ENCODE results near the gene BLTP3B.
A peak's percentile ranks its signal among the peaks of the same experiment; 100 is the strongest.
"Not testable (repeated sequence)": the region's sequence is repeated elsewhere in the genome, so short reads cannot be mapped to it uniquely, and the experiment has no call there.

Gene BLTP3B, protein sequence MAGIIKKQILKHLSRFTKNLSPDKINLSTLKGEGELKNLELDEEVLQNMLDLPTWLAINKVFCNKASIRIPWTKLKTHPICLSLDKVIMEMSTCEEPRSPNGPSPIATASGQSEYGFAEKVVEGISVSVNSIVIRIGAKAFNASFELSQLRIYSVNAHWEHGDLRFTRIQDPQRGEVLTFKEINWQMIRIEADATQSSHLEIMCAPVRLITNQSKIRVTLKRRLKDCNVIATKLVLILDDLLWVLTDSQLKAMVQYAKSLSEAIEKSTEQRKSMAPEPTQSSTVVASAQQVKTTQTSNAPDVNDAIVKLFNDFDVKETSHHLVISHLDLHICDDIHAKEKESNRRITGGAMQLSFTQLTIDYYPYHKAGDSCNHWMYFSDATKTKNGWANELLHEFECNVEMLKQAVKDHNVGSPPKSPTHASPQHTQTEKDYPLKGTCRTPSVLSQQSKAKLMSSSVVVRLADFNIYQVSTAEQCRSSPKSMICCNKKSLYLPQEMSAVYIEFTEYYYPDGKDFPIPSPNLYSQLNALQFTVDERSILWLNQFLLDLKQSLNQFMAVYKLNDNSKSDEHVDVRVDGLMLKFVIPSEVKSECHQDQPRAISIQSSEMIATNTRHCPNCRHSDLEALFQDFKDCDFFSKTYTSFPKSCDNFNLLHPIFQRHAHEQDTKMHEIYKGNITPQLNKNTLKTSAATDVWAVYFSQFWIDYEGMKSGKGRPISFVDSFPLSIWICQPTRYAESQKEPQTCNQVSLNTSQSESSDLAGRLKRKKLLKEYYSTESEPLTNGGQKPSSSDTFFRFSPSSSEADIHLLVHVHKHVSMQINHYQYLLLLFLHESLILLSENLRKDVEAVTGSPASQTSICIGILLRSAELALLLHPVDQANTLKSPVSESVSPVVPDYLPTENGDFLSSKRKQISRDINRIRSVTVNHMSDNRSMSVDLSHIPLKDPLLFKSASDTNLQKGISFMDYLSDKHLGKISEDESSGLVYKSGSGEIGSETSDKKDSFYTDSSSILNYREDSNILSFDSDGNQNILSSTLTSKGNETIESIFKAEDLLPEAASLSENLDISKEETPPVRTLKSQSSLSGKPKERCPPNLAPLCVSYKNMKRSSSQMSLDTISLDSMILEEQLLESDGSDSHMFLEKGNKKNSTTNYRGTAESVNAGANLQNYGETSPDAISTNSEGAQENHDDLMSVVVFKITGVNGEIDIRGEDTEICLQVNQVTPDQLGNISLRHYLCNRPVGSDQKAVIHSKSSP (N-terminal part only)

DNA sequence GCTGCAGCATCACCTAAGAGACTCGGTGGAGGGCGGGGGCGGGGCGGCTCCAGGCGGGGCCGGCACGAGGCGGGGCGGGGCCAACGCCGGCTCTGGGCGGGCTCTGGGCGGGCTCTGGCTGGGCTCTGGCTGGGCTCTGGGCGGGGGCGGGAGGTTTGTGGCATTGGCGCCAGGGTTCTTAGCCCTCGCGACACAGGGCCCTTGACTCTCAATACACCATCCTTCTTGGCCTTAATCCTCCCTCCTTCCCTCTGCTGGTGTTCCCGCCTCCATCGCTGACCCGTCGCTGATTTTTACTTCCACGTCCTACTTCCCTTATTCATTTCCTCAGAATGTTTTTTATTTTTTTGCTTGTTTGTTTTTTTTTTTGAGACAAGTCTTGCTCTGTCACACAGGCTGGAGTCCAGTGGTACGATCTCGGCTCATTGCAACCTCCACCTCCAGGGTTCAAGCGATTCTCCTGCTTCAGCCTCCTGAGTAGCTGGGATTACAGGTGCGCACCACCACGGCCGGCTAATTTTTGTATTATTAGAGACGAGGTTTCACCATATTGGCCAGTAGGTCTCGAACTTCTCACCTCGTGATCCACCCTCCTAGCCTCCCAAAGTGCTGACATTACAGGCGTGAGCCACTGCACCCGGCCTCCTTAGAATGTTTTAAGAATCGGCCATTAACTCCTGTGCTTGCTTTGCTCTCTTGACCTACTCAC lies at the start of gene BLTP3B:
Gene BLTP3B (minus strand): TSS at position 24 of the 709 bp plus-strand sequence. CDS start 239 bp downstream, outside the sequence.
- peak; percentile 92 for DNase-seq (ENCODE audit: low spot score)

DNA sequence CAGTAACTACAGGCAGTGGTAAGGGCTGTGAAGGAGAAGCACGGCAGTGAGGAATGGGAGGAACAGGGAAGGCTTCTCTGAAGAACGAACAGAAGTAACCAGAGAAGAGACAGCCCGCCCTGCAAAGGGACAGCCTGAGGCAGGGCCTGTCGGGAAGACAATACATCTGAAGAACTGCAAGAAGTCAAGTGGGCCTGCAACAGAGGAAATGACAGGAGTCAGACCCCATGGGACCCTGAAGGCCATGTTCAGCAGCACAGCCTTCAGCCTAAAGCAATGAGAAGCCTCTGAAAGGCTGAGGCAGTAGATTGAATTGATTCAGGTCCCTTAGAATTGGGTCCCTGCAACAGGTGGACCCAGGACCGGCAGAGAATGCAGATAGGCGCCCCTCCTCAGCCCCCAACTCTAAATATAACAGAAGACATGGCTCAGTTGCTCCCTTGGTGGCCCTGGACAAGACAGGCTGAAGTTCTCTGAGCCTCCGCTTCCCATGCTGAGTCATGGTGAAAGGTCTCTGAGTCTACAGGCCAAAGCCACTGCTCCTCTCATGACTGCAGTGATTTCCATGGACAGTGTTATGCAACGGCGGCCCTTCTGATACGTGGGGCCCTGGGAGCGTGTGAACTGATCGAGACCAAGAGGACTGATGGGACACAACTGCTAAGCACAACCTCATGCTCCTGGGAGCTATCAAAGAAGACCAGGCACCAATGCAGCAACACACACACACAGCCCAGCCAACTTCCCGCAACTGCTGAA lies 47.1 kb upstream of the BLTP3B start:
- no peak for DNase-seq (ENCODE audit: low spot score)

DNA sequence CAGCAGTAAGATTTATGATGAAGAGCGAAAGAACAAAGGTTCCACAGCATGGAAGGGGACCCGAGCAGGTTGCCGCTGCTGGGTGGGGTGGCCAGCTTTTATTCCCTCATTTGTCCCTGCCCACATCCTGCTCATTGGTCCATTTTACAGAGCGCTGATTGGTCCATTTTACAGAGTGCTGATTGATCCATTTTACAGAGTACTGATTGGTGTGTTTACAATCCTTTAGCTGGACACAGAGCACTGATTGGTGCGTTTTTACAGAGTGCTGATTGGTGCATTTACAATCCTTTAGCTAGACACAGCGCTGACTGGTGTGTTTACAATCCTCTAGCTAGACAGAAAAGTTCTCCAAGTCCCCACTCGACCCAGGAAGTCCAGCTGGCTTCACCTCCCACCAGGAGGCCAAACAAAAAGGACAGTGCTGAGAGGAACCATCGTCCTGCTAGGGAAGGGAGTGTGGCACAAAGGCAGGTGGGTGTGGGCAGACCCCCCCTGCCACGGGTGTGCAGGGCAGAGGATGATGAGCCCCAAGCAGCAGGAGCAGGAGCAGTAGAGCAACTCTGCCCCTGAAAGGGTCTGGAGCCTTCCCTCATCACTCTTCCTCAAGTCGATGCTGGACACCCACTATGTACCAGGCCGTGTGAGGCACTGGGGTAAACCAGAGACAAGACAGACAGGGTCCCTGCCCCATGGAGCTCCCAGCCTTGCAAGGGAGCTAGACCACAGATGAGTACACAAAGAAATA lies 46.4 kb upstream of the BLTP3B start:
- not testable (repeated sequence) for DNase-seq (ENCODE audit: low spot score)

DNA sequence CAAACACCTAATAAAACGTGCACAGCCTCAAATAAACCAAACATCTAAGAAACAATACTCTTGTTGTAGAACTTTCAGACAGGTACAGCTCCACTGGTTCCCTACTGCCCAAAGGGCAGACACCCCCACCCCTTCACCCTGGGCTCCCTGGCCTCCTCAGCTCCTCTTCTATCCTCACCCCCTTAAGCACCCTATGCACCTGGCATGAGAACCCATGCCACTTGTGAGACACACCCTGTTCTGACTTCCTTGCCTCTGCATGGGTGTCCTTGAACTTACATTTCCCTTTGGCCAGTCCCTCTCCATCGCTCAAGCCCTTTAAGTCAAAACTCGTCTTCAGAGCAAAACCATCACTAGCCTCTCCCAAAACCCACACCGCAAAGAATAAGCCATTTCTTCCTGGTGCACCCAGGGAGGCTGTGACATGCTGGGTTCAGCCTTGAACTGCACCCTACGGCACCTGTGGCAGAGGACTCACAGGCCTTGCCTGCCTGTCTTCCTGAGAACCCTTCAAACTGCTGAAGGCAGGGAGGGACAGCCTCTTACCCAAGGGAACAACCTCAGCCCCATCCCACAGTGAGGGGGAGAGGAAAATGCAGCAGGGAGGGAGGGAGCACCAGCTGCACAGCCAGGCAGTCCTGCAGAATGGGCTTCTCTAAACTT lies 45.3 kb upstream of the BLTP3B start:
- DNase-seq (ENCODE audit: low spot score): no peak

DNA sequence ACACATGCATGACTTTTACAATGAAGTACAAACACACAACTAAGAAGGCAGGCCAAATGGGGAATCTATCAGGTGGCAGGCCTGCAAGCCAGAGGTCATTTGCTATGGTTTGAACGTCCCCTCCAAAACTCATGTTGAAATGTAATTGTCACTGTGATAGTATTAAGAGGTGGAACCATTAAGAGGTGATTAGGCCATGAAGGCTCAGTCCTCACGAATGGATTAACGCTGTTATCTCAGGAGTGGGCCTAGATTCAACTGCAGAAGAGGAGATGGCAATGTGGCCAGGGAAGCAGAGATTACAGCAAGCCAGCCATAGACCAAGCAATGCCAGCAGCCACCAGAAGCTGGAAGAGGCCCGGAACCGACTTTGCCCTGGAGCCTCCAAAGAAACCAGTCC lies 44.4 kb upstream of the BLTP3B start:
- no peak for DNase-seq (ENCODE audit: low spot score)

DNA sequence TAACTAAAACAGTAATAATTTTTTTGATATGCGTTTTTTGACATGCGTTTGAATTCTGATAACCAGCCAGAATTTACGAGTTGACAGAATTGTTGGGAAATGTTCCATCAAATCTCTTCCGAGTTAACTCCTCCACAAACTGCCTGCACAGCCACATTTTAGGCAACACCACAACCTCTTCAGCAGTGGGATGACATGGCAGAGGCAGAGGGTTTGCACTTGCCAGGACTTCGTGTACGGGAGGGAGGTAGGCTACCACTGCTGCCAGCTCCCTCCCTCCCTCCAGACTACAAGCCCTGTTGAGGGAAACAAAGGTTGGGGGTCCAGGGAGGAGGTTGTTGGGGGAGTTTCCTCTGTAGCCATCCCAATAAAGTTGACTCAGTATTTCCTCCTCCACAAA lies 43.4 kb upstream of the BLTP3B start:
- DNase-seq (ENCODE audit: low spot score): no peak

DNA sequence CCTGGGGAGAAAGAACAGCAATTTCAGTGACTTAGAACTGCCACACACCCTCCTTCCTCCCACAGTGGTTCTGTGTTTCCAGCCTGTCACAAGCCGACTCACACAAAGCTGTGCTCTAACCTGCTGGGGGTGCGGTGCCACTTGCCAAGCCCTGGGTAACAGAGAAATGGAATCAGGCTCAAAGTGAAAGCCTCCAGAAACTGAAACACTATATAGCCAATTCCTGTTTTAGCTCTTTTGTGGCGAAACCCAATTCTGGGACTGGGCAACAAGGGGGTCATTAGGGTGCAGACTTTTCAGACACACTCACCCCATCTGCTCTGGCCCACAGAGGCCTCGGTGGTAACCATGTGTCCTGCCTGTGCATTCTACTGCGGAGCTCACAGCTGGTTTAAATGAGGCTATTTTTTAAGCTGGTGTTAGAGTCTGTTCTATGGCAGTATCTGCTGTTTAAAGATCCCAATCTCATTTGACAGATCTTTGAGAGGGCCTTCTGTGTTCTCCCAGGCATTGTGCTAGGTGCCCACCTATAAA lies 42.8 kb upstream of the BLTP3B start:
- DNase-seq (ENCODE audit: low spot score): no peak

DNA sequence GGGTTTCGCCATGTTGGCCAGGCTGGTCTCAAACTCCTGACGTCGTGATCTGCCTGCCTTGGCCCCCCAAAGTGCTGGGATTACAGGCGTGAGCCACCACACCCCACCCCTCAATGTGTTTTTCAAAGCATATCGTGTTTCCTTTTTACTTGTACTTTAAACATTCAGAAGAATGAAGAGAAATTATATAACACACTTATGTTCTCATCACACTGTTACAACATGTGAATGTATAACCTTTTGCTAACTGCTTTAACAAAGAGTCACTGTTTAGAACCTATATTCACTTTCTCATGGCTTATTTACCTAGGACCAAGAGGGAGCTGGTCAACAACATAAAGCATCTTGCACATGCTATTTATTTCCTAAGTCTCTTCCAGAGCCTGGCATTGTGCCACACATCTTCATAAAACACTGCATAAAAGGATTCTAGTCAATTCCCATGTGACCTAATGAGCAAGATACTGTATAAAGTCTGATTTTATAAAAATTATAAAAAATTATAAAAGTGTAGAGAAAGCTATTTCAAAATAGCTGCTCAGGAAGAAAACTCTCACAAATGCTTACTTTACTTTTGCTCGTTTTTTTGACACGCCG lies 42.0 kb upstream of the BLTP3B start:
- DNase-seq (ENCODE audit: low spot score): no peak

DNA sequence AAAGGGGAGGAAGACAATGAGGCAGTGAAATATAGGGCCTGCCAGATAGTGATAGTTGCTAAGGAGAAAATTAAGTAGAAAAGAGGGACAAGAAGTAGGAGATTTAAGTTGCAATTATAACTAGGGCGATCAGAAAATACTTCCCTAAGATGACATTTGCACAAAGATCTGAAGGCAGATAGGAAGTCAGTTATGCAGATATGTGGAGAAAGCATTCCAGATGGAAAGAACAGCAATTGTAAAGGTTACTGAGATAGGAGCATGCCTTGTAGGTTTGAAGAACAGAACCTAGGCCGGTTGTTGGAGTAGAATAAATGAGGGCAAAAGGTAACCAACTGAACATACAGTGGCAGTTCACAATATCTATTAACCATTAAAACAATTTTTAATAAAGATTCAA lies 36.6 kb upstream of the BLTP3B start:
- DNase-seq (ENCODE audit: low spot score): no peak

DNA sequence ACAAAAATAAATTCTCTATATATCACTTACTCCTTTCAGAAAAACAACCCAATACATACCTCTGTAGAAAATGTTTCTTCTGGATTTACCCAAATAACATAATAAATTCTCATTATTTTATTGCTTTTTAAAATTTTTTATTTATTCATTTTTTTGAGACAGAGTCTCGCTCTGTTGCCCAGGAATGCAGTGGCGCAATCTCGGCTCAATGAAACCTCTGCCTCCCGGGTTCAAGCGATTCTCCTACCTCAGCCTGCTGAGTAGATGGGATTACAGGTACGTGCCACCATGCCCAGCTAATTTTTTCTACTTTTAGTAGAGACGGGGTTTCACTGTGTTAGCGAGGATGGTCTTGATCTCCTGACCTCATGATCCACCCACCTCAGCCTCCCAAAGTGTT lies 33.8 kb upstream of the BLTP3B start:
- not testable (repeated sequence) for DNase-seq (ENCODE audit: low spot score)

DNA sequence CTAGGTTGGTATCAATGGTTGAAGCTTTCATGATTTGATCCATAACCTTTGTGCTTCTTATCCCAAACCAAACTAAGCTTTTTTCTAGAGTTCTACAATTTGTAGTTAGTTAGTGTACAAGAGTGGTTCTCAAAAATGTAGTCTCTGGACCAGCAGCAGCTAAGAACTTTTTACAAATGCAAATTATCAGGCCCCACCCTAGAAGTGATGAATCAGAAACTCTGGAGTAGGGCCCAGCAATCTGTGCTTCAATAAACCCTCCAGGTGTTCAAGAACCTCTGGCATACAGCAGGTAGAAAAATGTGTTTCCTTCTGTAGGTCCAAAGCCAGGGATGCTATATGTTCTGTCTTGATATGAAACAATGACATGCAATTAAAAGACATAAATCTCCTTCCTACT lies 31.8 kb upstream of the BLTP3B start:
- no peak for DNase-seq (ENCODE audit: low spot score)

DNA sequence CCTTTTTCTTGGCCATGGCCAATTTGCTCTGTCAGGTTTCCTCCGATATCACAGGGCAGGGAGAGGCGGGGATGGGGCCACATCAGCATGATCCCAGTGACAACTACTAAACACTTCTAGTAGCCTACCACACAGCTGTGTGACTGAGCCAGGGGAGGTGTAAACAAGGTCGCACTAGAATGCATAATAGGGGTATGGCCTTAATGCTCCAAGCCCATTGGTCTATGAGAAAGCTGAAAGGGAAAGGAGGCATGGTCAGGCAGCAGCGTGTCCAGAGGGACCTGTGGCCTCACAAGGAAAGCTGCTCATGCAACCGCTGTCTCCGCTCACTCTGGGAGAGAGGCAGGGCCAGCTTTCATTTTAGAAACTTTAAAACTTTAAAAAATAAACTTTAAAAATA lies 30.4 kb upstream of the BLTP3B start:
- no peak for DNase-seq (ENCODE audit: low spot score)

DNA sequence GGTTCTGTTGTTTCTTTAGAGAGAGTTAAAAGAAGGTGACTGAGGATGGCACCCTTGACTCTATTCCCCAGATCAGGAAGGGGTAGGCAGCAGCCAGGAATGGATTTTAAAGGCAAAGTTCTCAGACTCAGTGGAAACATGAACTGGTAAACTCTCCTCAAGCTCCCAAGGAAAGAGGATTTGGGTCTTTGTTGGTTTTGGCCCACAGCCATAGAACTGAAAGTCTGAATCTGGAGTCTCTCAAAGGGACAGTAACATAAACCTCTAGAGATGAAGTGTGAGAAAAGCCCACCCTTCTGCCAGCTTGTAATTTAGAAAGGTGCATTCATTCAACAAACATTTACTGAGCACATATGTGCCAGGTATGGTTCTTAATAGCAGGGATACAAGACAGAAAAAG lies 28.6 kb upstream of the BLTP3B start:
- no peak for DNase-seq (ENCODE audit: low spot score)

DNA sequence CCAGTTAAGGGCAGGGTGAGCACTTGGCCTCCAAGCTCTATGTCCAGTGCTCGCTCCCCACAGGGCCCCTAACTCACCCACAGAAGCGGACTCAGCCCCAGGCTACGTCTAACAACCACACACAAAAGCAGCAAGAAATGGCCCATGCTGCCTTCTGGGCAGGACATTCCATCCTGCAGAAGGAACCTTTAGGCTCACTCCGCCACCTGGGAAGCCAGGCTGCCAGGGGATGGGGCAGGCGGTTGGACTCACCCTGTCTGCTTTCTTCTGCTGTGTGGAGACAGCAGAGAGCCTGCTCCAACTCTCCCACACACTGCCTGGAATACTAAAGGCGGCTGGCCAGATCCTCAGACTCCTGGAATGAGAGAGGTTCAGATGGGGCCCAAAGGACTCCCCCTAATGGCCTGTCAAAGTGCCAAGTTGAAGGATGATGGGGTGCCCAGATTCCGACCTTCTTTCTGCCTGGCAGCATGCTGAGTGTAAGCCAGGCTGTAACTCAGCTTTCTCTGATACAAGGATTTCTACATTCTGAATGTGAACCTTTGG lies 27.7 kb upstream of the BLTP3B start:
- no peak for DNase-seq (ENCODE audit: low spot score)

DNA sequence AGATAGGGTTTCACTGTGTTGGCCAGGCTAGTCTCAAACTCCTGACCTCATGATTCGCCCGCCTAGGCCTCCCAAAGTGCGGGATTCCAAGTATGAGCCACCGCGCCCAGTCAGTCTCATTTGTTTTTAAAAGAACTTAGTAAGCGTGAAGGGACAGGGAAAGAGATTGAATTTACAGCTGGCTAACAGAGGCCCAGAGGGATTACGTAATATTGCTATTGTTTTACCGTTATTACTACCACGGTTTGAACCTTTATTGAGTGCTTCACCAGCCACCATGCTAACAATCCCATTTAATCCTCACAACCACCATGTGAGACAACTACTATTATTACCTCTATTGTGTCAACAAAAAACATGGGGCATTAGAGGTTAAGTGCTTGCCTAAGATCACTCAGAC lies 26.7 kb upstream of the BLTP3B start:
- no peak for DNase-seq (ENCODE audit: low spot score)

DNA sequence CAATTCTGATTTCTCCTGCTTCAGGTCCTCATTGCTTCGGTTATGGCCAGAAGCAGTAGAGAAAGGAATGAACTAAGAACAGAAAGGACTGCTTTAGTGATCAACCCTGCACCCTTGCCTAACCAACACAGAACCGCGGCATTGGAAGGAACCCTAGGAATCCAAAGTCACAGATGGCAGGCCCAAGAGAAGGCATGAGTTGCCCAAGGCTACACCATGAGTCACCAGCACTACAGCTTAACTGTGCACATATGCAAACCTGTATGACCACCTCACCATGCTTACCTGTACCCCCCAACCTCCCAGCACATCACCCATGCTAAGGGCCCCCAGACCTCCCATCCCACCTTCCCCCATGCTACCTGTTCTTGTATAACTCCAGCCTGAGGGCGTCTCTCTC lies 25.9 kb upstream of the BLTP3B start:
- DNase-seq (ENCODE audit: low spot score): no peak

DNA sequence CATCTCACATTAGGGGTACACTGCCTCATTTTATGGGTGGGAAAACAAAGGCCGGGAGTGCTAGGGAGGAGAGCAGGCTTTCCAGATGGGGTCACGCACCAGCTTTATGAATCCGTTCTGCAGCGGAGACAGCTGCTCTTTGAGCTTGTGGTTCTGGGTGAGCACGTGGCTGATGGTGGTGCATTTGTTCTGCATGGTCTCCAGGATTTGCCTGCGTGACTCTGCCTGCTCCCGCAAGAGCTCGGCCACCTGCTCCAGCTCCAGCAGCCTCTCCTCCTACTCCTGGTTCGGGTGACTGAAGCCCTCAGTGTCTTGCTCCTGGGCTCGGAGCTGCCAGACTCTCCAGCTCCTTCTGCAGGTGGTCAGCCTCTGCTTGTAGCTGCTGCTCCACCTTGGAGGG lies 23.6 kb upstream of the BLTP3B start:
- DNase-seq (ENCODE audit: low spot score): no peak

DNA sequence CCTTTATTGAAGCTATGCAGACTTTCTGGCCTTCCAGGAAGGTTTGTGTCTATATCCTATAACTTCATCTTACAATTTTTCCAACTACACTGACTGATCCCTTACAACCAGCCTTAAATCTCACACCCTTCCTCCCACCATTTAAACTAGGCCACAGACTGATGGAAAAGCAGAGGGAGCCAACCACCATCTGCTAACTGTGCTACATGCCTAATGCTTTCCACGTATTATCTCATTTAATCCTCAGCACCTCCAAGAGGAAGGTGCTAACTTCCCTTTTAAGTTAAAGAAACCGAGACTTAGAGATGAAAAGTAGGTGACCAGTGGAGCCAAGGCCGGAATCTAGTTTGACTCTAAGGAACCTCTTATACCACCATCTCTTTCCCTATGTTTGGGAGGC lies 22.7 kb upstream of the BLTP3B start:
- no peak for DNase-seq (ENCODE audit: low spot score)

Data from globus pallidus (tissue), 1 donor.